ENCODE measurements around the gene GALNT7. TPM values are rescaled to one million over a fixed set of nuclear protein-coding genes. Genes with fewer than 3 reads are reported as not detected.

Gene GALNT7
- polyA plus RNA-seq, 3 donors = 12.3 to 29.0 (median 19.7) TPM

DNA sequence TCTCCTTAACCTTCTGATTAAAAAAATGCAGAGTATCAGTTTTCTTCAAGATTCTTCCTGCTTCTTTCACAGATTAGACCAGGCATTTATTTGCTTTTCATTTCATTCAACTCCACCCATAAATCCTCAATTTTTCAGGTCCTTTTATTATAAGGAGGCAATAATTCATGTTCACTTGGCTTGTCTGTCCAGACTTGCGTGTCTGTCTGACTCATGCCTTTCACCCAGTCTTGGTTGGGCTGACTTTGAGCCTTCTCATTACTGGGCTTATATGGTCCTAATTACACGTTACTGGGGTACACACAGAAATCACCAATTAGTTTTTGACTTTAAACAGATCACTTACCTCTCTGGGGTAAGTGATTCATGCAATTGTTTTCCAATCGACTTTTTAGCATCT lies 48.8 kb upstream of the GALNT7 start:
- Mint-ChIP-seq H3K27ac (no peak overlapping the region), H3K4me1 (peaks cover 9% of the 10 kb centered on the region), H3K27me3 (ENCODE audit: low read depth in 3 of 3) (peaks cover 0 to 3% (median 0%) of the 10 kb centered on the region in 3 donors), H3K4me3 (no peak overlapping the region), H3K36me3 (no peaks in the 10 kb centered on the region), H3K9me3 (peaks cover 0 to 8% (median 2%) of the 10 kb centered on the region in 7 donors)
- H4K20me1 ChIP-seq (ENCODE audit: insufficient read depth, low read length) = no peaks in the 10 kb centered on the region
- intact Hi-C loops (cut with micrococcal nuclease) = no loop called here
- no peaks in the 10 kb centered on the region for H3K9me3 ChIP-seq (replicated peaks in 1 of 2; ENCODE audit: control insufficient read depth in 1 of 2, insufficient read depth in 1 of 2, low read length in 2 of 2)
- H3K27me3 ChIP-seq (ENCODE audit: control insufficient read depth in 2 of 2, insufficient read depth in 2 of 2, low read length in 2 of 2) = no peaks in the 10 kb centered on the region
- no peak overlapping the region for H3K27ac ChIP-seq (ENCODE audit: low read depth in 1 of 2, low read length in 2 of 2)
- no peaks in the 10 kb centered on the region for H3K79me2 ChIP-seq (ENCODE audit: insufficient read depth, low read length)
- no peak overlapping the region for H3K9ac ChIP-seq (ENCODE audit: insufficient read depth, low read length, poor library complexity, severe bottlenecking)
- TF ChIP-seq CTCF (IDR thresholded peaks at IDR 0.05) = no peak
- no peaks in the 10 kb centered on the region for H3K4me1 ChIP-seq (ENCODE audit: control insufficient read depth in 1 of 2, insufficient read depth in 2 of 2, low read length in 2 of 2)
- H2AFZ ChIP-seq (ENCODE audit: insufficient read depth, low read depth, low read length, poor library complexity, severe bottlenecking) = no peak overlapping the region
- no peak for DNase-seq
- no peak overlapping the region for H3K4me2 ChIP-seq (replicated peaks; ENCODE audit: extremely low read depth, low read length, poor library complexity, severe bottlenecking)
- WGBS (ENCODE audit: insufficient coverage) = 92% methylated on average over 2 of the region's 3 CpGs
- H3K36me3 ChIP-seq (replicated peaks in 1 of 2; ENCODE audit: control insufficient read depth in 1 of 2, insufficient read depth in 2 of 2, low read length in 2 of 2) = no peaks in the 10 kb centered on the region
- H3K4me3 ChIP-seq (replicated peaks in 1 of 3; ENCODE audit: low read depth in 2 of 3, low read length in 3 of 3) = no peak overlapping the region

DNA sequence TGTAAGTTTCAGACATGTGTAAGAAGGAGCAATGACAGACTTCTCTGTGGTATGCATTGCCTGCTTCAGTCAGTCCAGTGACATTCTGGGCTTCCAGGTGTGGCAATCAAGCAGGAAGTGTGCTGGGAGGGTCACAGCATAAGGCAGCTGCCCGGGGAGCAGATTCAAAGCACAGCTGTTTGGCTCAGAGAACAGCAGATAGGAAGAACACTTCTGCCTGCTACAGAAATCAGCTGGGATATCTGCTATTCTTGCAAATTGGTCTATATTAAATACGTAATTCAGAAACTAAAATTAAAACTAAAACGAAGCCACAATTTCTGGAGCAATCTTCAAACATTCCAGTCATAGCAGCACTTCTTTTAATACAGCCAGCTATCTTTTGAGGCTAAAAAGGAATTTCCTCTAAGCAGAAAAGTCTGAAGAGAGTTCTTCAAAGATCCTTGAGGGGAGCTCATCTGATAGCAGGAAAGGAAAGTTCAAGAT lies 47.5 kb upstream of the GALNT7 start:
- peaks cover 0 to 6% (median 0%) of the 10 kb centered on the region in 7 donors for H3K9me3 Mint-ChIP-seq
- Histone ChIP-seq H3K4me1 (ENCODE audit: control insufficient read depth in 1 of 2, insufficient read depth in 2 of 2, low read length in 2 of 2) (no peaks in the 10 kb centered on the region), H3K79me2 (ENCODE audit: insufficient read depth, low read length) (no peaks in the 10 kb centered on the region), H3K4me3 (replicated peaks in 1 of 3; ENCODE audit: low read depth in 2 of 3, low read length in 3 of 3) (no peak overlapping the region), H3K9ac (ENCODE audit: insufficient read depth, low read length, poor library complexity, severe bottlenecking) (no peak overlapping the region), H3K4me2 (replicated peaks; ENCODE audit: extremely low read depth, low read length, poor library complexity, severe bottlenecking) (no peak overlapping the region), H4K20me1 (ENCODE audit: insufficient read depth, low read length) (no peaks in the 10 kb centered on the region), H3K27ac (ENCODE audit: low read depth in 1 of 2, low read length in 2 of 2) (no peak overlapping the region), H3K27me3 (ENCODE audit: control insufficient read depth in 2 of 2, insufficient read depth in 2 of 2, low read length in 2 of 2) (no peaks in the 10 kb centered on the region), H2AFZ (ENCODE audit: insufficient read depth, low read depth, low read length, poor library complexity, severe bottlenecking) (no peak overlapping the region), H3K36me3 (replicated peaks in 1 of 2; ENCODE audit: control insufficient read depth in 1 of 2, insufficient read depth in 2 of 2, low read length in 2 of 2) (no peaks in the 10 kb centered on the region), H3K9me3 (replicated peaks in 1 of 2; ENCODE audit: control insufficient read depth in 1 of 2, insufficient read depth in 1 of 2, low read length in 2 of 2) (no peaks in the 10 kb centered on the region)
- no peak for TF ChIP-seq CTCF (IDR thresholded peaks at IDR 0.05)
- no peak overlapping the region for H3K4me3 Mint-ChIP-seq
- peaks cover 9% of the 10 kb centered on the region for H3K4me1 Mint-ChIP-seq
- intact Hi-C loops (cut with micrococcal nuclease) = no loop called here
- no CpG with 5 or more reads among the region's 3 CpGs for WGBS (ENCODE audit: insufficient coverage)
- peaks cover 0 to 3% (median 0%) of the 10 kb centered on the region in 3 donors for H3K27me3 Mint-ChIP-seq (ENCODE audit: low read depth in 3 of 3)
- DNase-seq = no peak
- H3K27ac Mint-ChIP-seq = no peak overlapping the region
- no peaks in the 10 kb centered on the region for H3K36me3 Mint-ChIP-seq
